Loucy (cell line): ENCODE measurements around the gene NRIP3.

Experiments used
- H2AFZ ChIP-seq: fragments of 200-600 bp; sonication (generic); 2 replicates; pipeline ENCODE4 v1.6.0; 2016; ENCODE audit warnings: antibody characterized with exemption, mild to moderate bottlenecking, low read length, moderate library complexity
- H3F3A ChIP-seq: fragments of 200-600 bp; 2 replicates; pipeline ENCODE4 v1.6.0; 2016; ENCODE audit warnings: antibody characterized with exemption, low read depth, mild to moderate bottlenecking
- H3K27me3 ChIP-seq: fragments of 200-600 bp; sonication (generic); 2 replicates; pipeline ENCODE4 v1.6.1; 2014; ENCODE audit warnings: low read length, mild to moderate bottlenecking; ENCODE audit not compliant: insufficient read depth, poor library complexity, severe bottlenecking
- H3K36me3 ChIP-seq: fragments of 200-600 bp; sonication (generic); 2 replicates; pipeline ENCODE4 v1.6.1; 2016; ENCODE audit warnings: low read length; ENCODE audit not compliant: insufficient read depth
- H3K4me1 ChIP-seq: fragments of 200-600 bp; sonication (generic); 2 replicates; pipeline ENCODE4 v1.5.1; 2014; ENCODE audit warnings: low read length, mild to moderate bottlenecking; ENCODE audit not compliant: insufficient read depth, poor library complexity, severe bottlenecking
- H3K4me2 ChIP-seq: fragments of 200-600 bp; sonication (generic); 2 replicates; pipeline ENCODE4 v1.6.0; 2014; ENCODE audit warnings: antibody characterized with exemption, low read length, low read depth, mild to moderate bottlenecking; ENCODE audit not compliant: poor library complexity, severe bottlenecking
- H3K4me3 ChIP-seq: fragments of 200-600 bp; sonication (generic); 2 replicates; pipeline ENCODE4 v1.5.1; 2014; ENCODE audit warnings: low read length, mild to moderate bottlenecking, mixed read lengths; ENCODE audit not compliant: poor library complexity, severe bottlenecking
- H3K79me2 ChIP-seq: fragments of 200-600 bp; sonication (generic); 2 replicates; pipeline ENCODE4 v1.6.1; 2014; ENCODE audit warnings: low read length; ENCODE audit not compliant: insufficient read depth
- H3K9ac ChIP-seq: fragments of 200-600 bp; sonication (generic); 2 replicates; pipeline ENCODE4 v1.6.0; 2014; ENCODE audit warnings: mild to moderate bottlenecking, low read depth, low read length, moderate library complexity; ENCODE audit not compliant: poor library complexity, severe bottlenecking
- H3K9me2 ChIP-seq: fragments of 200-600 bp; sonication (generic); replicated peaks from 2 replicates; pipeline ENCODE4 v1.6.1; 2016; ENCODE audit warnings: low read depth, low read length, mixed read lengths
- H3K9me3 ChIP-seq: fragments of 200-600 bp; sonication (generic); 2 replicates; pipeline ENCODE4 v1.6.1; 2014; ENCODE audit warnings: mild to moderate bottlenecking, antibody characterized with exemption, low read length, low read depth; ENCODE audit not compliant: insufficient read depth
- H4K20me1 ChIP-seq: fragments of 200-600 bp; sonication (generic); 2 replicates; pipeline ENCODE4 v1.6.0; 2014; ENCODE audit warnings: antibody characterized with exemption, low read length, mild to moderate bottlenecking; ENCODE audit not compliant: insufficient read depth, poor library complexity, severe bottlenecking
- CTCF ChIP-seq: fragments of 200-600 bp; sonication (generic); conservative IDR thresholded peaks from 2 replicates; pipeline ENCODE4 v1.5.1; 2014; ENCODE audit warnings: mild to moderate bottlenecking, antibody characterized with exemption, low read length
- EZH2phosphoT487 ChIP-seq: fragments of 200-600 bp; IDR thresholded peaks from 2 replicates; pipeline ENCODE4 v1.6.1; 2018; ENCODE audit warnings: antibody characterized with exemption, mild to moderate bottlenecking, moderate library complexity, borderline replicate concordance

The NRIP3 gene

GRCh38 chr11:9038541-9038940, 34.7 kb upstream of the NRIP3 start:
- Histone ChIP-seq H3F3A (no peaks in the 10 kb centered on the region), H3K4me2 (no peak overlapping the region), H4K20me1 (no peaks in the 10 kb centered on the region), H3K9me2 (no peaks in the 10 kb centered on the region), H3K27me3 (peaks cover 11% of the 10 kb centered on the region), H3K36me3 (no peaks in the 10 kb centered on the region), H3K4me1 (no peaks in the 10 kb centered on the region), H3K79me2 (no peaks in the 10 kb centered on the region), H3K9ac (no peak overlapping the region), H3K9me3 (no peaks in the 10 kb centered on the region), H2AFZ (no peak overlapping the region), H3K4me3 (no peak overlapping the region)
- TF ChIP-seq CTCF (no peak), EZH2phosphoT487 (no peak)

GRCh38 chr11:9037963-9038362, 34.2 kb upstream of the NRIP3 start:
- TF ChIP-seq CTCF: no peak
- TF ChIP-seq EZH2phosphoT487: no peak
- Histone ChIP-seq H3K4me1 (no peaks in the 10 kb centered on the region), H2AFZ (no peak overlapping the region), H3K9ac (no peak overlapping the region), H3K79me2 (no peaks in the 10 kb centered on the region), H3K4me2 (no peak overlapping the region), H3K9me3 (no peaks in the 10 kb centered on the region), H3K27me3 (peaks cover 11% of the 10 kb centered on the region), H3F3A (no peaks in the 10 kb centered on the region), H3K9me2 (no peaks in the 10 kb centered on the region), H3K4me3 (no peak overlapping the region), H3K36me3 (no peaks in the 10 kb centered on the region), H4K20me1 (no peaks in the 10 kb centered on the region)

- H3K27me3 ChIP-seq: peaks cover 4% of the 10 kb centered on the region
- no peaks in the 10 kb centered on the region for H3K79me2 ChIP-seq
- no peaks in the 10 kb centered on the region for H3K9me2 ChIP-seq
- TF ChIP-seq CTCF (no peak), EZH2phosphoT487 (no peak)
- H3K4me2 ChIP-seq: no peak overlapping the region
- H3K4me3 ChIP-seq: no peak overlapping the region
- no peaks in the 10 kb centered on the region for H3K9me3 ChIP-seq
- no peaks in the 10 kb centered on the region for H3K4me1 ChIP-seq
- H4K20me1 ChIP-seq: no peaks in the 10 kb centered on the region
- no peak overlapping the region for H2AFZ ChIP-seq
- H3K36me3 ChIP-seq: no peaks in the 10 kb centered on the region
- H3K9ac ChIP-seq: no peak overlapping the region
- no peaks in the 10 kb centered on the region for H3F3A ChIP-seq
These were observed 33.4 kb upstream of the NRIP3 start for GRCh38 chr11:9037046-9037780.
